Uterus (tissue), 4 donors: Measurements from ENCODE around the gene STYK1. TPM values are rescaled to one million over a fixed set of nuclear protein-coding genes. Genes with fewer than 3 reads are reported as not detected.
A peak's percentile ranks its signal among the peaks of the same experiment; 100 is the strongest.
"Not testable (repeated sequence)": the region's sequence is repeated elsewhere in the genome, so short reads cannot be mapped to it uniquely, and the experiment has no call there.

Experiments used
- DNase-seq, 2 donors: peaks; one replicate each; pipeline ENCODE4 v3.0.0-alpha.2; 2019 to 2020
- H3K27ac ChIP-seq, 2 donors: fragments of 200-600 bp; sonication (generic); 1 replicate in 1 of 2; 2 replicates in 1 of 2; pipeline ENCODE4 v1.5.1; 2016 to 2018
- H3K27me3 ChIP-seq, 2 donors: fragments of 200-600 bp; sonication (generic); one replicate each; pipeline ENCODE4 v1.5.1; 2018 to 2019; ENCODE audit warnings: control low read depth in 1 of 2
- H3K36me3 ChIP-seq, 2 donors: fragments of 200-600 bp; sonication (generic); one replicate each; pipeline ENCODE4 v1.5.1; 2019; ENCODE audit warnings: control low read depth in 1 of 2
- H3K4me1 ChIP-seq, 2 donors: fragments of 200-600 bp; sonication (generic); one replicate each; pipeline ENCODE4 v1.5.1; 2018 to 2019; ENCODE audit warnings: control low read depth in 1 of 2
- H3K4me3 ChIP-seq, 2 donors: fragments of 200-600 bp; sonication (generic); 1 replicate in 1 of 2; 2 replicates in 1 of 2; pipeline ENCODE4 v1.5.1; 2018 to 2019; ENCODE audit warnings: mild to moderate bottlenecking in 1 of 2
- H3K9me3 ChIP-seq, 2 donors: fragments of 200-600 bp; sonication (generic); one replicate each; pipeline ENCODE4 v1.5.1; 2019; ENCODE audit warnings: control low read depth in 1 of 2
- CTCF ChIP-seq, 4 experiments: fragments of 200-600 bp in 2 of 4; fragments of 450-650 bp in 2 of 4; sonication (generic) in 2 of 4; IDR thresholded peaks; one replicate each; pipeline ENCODE4 v1.5.1; 2016 to 2019; ENCODE audit warnings: antibody characterized with exemption in 4 of 4, mild to moderate bottlenecking in 2 of 4, moderate library complexity in 1 of 4
- POLR2A ChIP-seq, 2 donors: fragments of 450-650 bp; IDR thresholded peaks; one replicate each; pipeline ENCODE4 v1.6.1; 2016; ENCODE audit warnings: antibody characterized with exemption in 2 of 2, mild to moderate bottlenecking in 1 of 2, moderate library complexity in 1 of 2
- intact Hi-C: fragments of 100-400 bp; cut with DNase I; formaldehyde crosslinking; loops from one replicate; pipeline ENCODE4 v1.15.1; 2023; ENCODE audit warnings: low total_unique reads
- total RNA-seq, 4 donors: library from RNA; depleted of rRNA in 3 of 4; stranded (reverse); fragments of >200 nt in 3 of 4; gene quantifications; one replicate each; pipeline versions ENCODE4 v1.1.0 to v1.2.4, GENCODE V29; 2014 to 2023
- donor health status: DM: yes; HTN: yes; CAD: no.

The STYK1 gene
- total RNA-seq, 4 donors from 2014 or later = 0.62 to 2.1 TPM; not detected in 2

- Histone ChIP-seq H3K9me3 (no peaks in the 10 kb centered on the region), H3K27ac (peak within 1 kb of the TSS; percentile 89 to 94), H3K4me1 (peaks cover 0 to 11% of the 10 kb centered on the region in 2 donors), H3K27me3 (no peaks in the 10 kb centered on the region), H3K4me3 (peak within 1 kb of the TSS; percentile 71 to 78), H3K36me3 (no peaks in the 10 kb centered on the region)
- intact Hi-C loops = no loop called here
- TF ChIP-seq CTCF (IDR thresholded peaks at IDR 0.05) (peak in 1 of 4 experiments; percentile 33), POLR2A (IDR thresholded peaks at IDR 0.05) (peak; percentile 72 to 82)
- DNase-seq = peak; percentile 95 to 96
Measured at GRCh38 chr12:10613349-10614055, 60.4 kb downstream of the STYK1 start, which contains the start of gene MAGOHB. MAGOHB (minus strand) TSS chr12:10613609; CDS start chr12:10613532, 77 bp downstream.

- H3K27ac ChIP-seq = peak overlapping the region; percentile 89 to 94
- peak overlapping the region; percentile 71 to 78 for H3K4me3 ChIP-seq
- TF ChIP-seq CTCF (IDR thresholded peaks at IDR 0.05) (no peak), POLR2A (IDR thresholded peaks at IDR 0.05) (no peak)
- no peaks in the 10 kb centered on the region for H3K9me3 ChIP-seq
- no peak for DNase-seq
- H3K27me3 ChIP-seq = no peaks in the 10 kb centered on the region
- intact Hi-C loops = no loop called here
- peaks cover 0 to 11% of the 10 kb centered on the region in 2 donors for H3K4me1 ChIP-seq
- H3K36me3 ChIP-seq = no peaks in the 10 kb centered on the region
Measured at GRCh38 chr12:10612984-10613348, 60.9 kb downstream of the STYK1 start.

- Histone ChIP-seq H3K9me3 (no peaks in the 10 kb centered on the region), H3K4me3 (peak overlapping the region in 1 of 2 donors; percentile 78), H3K27me3 (no peaks in the 10 kb centered on the region), H3K27ac (no peak overlapping the region), H3K4me1 (peaks cover 0 to 11% of the 10 kb centered on the region in 2 donors), H3K36me3 (no peaks in the 10 kb centered on the region)
- TF ChIP-seq POLR2A (IDR thresholded peaks at IDR 0.05) (no peak), CTCF (IDR thresholded peaks at IDR 0.05) (no peak)
- intact Hi-C loops = no loop called here
- DNase-seq = no peak
Measured at GRCh38 chr12:10612110-10612509, 61.7 kb downstream of the STYK1 start.

- H3K27ac ChIP-seq, intact Hi-C loops, DNase-seq, H3K27me3 ChIP-seq, H3K9me3 ChIP-seq, H3K4me3 ChIP-seq, H3K36me3 ChIP-seq: not testable (repeated sequence)
- peaks cover 0 to 11% of the 10 kb centered on the region in 2 donors for H3K4me1 ChIP-seq
Measured at GRCh38 chr12:10611258-10611657, 62.6 kb downstream of the STYK1 start.

GRCh38 chr12:10610188-10610587, 63.7 kb downstream of the STYK1 start:
- no peak for DNase-seq
- intact Hi-C loops = no loop called here
- Histone ChIP-seq H3K27ac (no peak overlapping the region), H3K36me3 (no peaks in the 10 kb centered on the region), H3K27me3 (no peaks in the 10 kb centered on the region), H3K4me3 (no peak overlapping the region), H3K4me1 (peaks cover 0 to 11% of the 10 kb centered on the region in 2 donors), H3K9me3 (no peaks in the 10 kb centered on the region)
- TF ChIP-seq CTCF (IDR thresholded peaks at IDR 0.05) (no peak), POLR2A (IDR thresholded peaks at IDR 0.05) (no peak)
